Activated effector memory CD4-positive, alpha-beta T cell treated with Interleukin-2 at 50 U/mL for 16 hours (primary cell): Measurements from ENCODE around the gene TIMP2.

Experiments used
- DNase-seq: peaks from one replicate; pipeline ENCODE4 v3.0.0-alpha.2; 2020

TIMP2 gene

GRCh38 chr17:78861229-78861628 lies 64.0 kb downstream of the TIMP2 start:
- no peak for DNase-seq

GRCh38 chr17:78859051-78859450 lies 66.1 kb downstream of the TIMP2 start:
- no peak for DNase-seq

GRCh38 chr17:78857266-78857665 lies 67.9 kb downstream of the TIMP2 start:
- DNase-seq: no peak

GRCh38 chr17:78855561-78856165 lies 69.5 kb downstream of the TIMP2 start:
- DNase-seq: no peak

- DNase-seq: no peak
These were observed 70.7 kb downstream of the TIMP2 start for GRCh38 chr17:78854508-78854907.

- no peak for DNase-seq
These were observed 71.2 kb downstream of the TIMP2 start for GRCh38 chr17:78853926-78854394.

DNA sequence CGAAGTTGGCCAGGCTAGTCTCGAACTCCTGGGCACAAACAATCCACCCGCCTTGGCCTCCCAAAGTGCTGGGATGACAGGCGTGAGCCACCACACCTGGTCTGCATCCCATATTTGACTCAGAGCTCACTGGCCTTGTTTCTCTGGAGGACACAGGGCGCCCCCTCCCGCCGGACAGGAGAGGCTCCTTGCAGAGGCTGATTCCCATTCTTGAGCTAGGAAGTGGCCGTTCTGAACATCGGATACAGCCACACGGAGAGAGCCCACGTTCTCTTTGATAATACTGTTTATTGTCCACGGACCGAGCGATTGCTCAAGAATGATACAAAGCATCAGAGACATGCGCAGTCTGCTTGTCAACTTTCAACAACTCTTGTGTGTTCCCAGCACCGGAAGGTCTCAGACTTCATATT lies 72.5 kb downstream of the TIMP2 start:
- DNase-seq: no peak

- DNase-seq: no peak
These were observed 76.2 kb downstream of the TIMP2 start for GRCh38 chr17:78849026-78849425.

GRCh38 chr17:78847052-78847451 lies 78.1 kb downstream of the TIMP2 start:
- DNase-seq: no peak

DNA sequence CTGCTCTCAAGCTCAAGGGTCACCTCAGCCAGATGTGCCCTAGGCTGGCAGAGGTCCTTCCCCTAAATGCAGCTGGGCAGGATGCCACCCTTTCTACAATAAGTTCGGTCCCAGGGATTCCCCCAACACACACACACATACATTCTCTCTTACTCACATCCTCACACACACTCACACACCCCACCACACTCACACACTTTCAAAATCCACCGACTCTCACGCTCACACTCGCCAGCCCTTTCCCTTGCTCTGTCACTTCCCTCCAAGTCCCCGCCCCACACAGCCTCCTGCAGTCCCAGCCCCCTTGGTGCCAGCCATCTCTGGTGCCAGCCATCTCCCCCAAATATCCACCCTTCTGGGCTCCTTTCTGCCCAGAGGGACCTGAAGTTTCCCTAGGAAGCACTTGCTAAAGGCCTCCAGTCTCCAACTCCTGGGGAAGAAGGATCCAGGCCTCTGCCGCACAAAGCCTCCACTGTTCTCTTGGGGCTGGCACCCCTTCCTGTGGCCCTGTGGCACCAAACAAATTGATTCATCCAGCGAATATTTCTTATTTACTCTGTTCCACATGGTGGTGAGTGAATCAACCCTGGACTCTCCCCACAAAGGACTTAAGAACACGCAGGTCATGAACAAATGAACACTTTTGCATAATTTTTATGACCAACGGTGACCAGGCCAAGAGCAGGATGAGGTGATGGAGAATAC lies 80.7 kb downstream of the TIMP2 start:
- no peak for DNase-seq

GRCh38 chr17:78842881-78843565 lies 82.2 kb downstream of the TIMP2 start:
- DNase-seq: peak; percentile 50

DNA sequence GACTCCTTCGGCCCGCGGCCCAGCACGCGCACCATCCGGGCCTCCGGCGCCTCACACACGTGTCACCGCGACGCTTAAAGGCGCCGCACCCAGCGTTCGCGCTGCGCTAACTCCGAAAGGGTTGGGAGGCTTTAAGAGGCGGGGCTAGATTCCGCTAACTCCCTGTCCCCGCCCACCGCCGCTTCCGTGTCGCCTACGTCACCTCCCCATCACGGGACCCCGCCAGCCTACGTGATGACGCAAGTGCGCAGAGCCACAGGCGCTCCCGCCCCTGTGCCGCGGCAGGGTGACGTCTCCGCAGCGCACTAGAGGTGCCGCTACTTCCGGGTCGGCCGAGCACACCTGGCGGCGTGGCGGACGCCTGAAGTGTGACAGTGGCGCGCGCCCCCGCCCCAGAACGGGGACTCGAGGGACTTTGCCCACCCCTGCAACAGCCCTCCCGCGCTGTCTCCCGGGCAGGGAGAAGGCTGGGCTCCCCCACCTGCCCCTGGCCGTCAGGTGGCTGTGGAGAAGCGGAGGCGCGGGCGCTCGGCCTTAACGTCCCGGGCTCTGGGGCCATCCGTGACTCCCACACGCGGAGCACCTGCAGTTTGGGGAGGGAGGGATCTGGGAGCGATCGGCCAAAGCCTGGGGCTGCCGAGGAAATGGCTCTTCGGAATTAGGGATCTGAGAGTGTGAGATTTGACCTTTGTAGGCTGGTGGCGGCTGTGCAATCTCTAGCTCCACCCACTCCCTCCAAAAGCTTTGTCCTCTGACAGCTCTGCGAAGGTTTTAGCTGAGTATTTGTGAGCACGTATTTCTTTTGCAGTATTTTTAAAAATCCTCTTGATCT lies 84.2 kb downstream of the TIMP2 start, which contains the start of gene USP36:
TSS of gene USP36 (minus strand) at position 35 of the 832 bp plus-strand sequence. CDS start 4,451 bp downstream, outside the sequence.
- DNase-seq: peak; percentile 100

DNA sequence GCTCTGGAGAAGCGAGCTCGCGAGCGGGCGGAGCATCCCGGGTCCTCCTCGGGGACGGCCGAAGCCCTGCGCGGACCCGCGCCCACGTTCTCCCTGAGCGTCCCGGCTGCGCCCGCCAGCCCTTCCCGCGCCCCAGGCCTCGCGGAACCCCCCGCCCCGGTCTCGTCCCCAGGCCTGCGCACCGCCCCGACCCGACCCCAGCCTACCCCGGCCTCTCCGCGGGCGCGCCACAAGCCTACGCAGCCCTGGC lies 84.7 kb downstream of the TIMP2 start:
- DNase-seq: no peak

DNA sequence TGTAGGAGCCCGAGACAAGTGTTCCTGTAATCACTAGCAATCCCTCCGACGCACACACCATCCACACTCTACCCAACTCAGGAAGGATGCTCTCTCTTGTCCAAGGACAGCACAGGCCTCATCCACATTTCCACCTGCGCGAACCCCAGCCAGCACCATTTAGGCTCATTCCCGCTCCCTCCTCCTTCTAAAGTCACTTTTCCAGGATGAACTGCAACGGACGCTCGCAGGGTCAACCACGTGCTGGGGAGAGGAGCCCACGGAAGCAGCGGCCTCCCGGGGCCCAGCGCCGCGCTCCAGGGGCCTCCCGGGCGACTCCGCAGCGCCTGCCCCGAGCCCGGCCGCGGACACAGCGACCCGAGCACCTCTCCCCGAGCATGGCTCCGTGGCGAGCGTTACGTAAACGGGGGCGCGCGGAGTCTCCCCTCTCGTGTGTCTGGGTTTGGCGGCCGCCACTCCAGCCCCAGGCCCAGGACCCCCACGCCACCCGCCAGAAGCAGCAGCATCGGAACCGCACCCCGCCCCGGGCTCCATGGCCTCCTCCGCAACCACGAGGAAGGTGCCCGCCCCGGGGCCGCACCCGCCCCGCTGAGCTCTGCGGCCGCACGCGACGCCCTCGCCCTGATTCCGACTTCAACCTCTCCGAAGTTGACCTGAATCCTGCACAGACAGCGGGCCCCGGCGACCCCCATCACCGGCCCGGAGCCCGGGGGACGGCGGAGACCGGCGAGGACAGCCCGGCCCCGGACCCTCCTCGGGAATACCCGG lies 85.2 kb downstream of the TIMP2 start:
- peak; percentile 44 for DNase-seq

GRCh38 chr17:78839235-78839761 lies 85.9 kb downstream of the TIMP2 start:
- no peak for DNase-seq

- no peak for DNase-seq
These were observed 86.6 kb downstream of the TIMP2 start for GRCh38 chr17:78838574-78839005.

GRCh38 chr17:78836420-78837021 lies 88.7 kb downstream of the TIMP2 start:
- no peak for DNase-seq

DNA sequence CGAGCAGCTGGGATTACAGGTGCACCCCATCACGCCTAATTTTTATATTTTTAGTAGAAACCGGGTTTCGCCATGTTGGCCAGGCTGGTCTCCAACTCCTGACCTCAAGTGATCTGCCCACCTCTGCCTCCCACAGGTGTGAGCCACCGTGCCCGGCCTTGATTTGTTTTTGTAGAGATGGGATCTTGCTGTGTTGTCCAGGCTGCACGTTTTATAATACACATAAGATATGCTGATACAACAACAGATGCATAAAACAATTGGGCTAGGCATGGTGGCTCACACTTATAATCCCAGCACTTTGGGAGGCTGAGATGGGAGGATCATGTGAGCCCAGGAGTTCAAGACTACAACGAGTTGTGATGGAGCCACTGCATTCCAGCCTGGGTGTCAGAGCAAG lies 90.6 kb downstream of the TIMP2 start:
- DNase-seq: no peak

GRCh38 chr17:78832541-78832810 lies 92.7 kb downstream of the TIMP2 start:
- DNase-seq: no peak

DNA sequence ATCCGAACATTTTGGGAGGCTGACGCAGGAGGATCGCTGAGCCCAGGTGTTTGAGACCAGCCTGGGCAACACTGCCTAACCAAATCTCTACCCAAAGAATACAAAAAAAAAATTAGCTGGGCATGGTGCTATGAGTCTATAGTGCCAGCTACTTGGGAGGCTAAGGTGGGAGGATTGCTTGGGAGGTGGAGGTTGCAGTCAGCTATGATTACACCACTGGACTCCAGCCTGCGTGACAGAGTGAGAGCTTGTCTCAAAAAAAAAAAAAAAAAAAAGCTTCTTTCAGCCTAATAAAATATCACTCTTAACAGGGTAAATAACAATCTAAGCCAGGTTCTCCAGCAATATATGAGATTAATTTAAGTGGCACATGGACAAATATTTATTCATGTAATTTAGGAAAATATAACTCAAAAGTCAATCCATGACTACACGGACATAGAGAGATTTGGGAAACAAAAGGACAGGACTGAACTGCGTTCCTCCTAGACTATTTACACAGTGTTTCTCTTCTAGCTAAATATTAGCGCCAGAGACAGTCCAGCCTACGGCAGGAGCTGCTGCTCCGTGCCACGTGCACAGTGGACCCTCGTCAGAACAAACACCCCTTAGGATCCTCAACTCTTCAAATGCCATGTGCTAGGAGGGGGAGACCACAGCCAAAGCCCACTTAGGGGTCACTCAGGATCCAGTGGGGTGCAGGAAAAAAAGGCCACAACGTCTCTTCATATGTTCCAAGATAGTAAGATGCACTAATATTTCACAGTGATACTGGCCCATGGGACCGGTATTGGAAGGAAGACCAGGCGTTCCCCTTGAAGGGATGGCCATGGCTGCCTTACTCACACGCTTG lies 93.3 kb downstream of the TIMP2 start:
- DNase-seq: no peak

- no peak for DNase-seq
These were observed 95.7 kb downstream of the TIMP2 start for GRCh38 chr17:78829477-78829876.
